Raji (cell line): ENCODE measurements around the gene SCP2D1.

ENCODE experiments used
- POLR2A ChIP-seq: IDR thresholded peaks from 2 replicates; pipeline ENCODE4 v1.6.1; 2011; ENCODE audit warnings: low read depth, low read length, control low read depth; ENCODE audit not compliant: insufficient read depth

The SCP2D1 gene

DNA sequence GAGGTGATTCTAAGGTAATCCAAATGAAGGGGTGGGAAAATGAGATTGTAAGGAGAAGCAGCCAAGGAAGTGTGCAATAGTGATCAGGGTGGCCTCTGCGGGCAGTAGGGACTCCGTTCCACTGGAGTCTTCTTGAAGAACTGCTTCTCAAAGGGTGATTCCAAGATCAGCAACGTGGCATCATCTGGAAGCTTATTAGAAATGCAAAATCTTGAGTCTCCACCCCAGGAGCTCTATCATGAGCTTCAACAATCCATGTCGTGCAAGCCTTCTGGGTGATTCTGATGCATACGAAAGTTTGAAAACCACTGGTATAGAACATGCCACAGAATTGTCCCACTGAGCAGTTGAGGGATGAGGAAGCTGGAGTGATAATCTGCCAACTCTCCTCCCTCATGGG, 31.4 kb downstream of the SCP2D1 start:
- TF ChIP-seq POLR2A = no peak

DNA sequence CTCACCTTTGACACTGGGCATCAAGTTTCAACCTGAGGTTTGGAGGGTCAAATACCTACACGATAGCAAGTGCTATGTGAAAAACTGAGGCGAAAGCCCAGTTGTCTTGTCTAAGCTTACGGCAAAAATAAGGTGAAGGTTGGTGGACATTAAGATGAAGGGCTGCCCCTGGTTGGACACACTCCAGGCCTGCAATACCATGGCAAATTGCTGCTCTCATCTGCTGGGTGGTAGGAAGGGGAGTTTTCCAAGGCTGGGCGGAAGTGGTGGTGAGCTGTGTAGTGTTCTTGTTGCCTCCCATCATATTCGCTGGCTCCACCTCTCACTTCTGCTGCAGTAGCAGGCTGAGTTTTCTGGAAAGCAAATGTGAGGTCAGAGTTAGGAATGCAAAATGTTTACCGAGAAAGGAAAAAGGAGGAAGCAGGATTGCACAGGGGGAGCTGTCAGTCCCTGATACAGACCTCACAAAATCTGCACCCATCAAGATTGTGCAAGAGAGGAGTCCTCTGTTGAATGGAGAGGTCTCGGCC, 33.7 kb downstream of the SCP2D1 start:
- TF ChIP-seq POLR2A = no peak

DNA sequence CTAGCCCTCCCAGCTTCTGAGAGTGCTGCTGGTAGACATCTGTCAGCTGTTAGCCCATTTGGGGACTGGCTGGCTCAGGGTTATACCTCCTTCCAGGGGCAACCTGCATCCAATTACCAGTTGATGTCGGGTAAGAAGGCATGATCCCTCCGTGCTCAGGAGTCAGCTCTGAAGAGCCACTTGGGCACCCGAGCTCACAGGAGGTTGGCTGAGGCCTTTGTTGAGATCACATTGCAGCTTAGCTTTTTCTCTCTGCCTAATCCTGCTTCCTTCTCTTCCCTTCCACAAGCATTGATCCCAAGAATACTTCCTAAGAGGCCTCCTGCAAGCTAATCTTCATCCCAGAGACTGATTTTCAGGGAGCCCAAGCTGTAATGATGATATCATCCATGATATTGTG, 35.5 kb downstream of the SCP2D1 start:
- TF ChIP-seq POLR2A = no peak

DNA sequence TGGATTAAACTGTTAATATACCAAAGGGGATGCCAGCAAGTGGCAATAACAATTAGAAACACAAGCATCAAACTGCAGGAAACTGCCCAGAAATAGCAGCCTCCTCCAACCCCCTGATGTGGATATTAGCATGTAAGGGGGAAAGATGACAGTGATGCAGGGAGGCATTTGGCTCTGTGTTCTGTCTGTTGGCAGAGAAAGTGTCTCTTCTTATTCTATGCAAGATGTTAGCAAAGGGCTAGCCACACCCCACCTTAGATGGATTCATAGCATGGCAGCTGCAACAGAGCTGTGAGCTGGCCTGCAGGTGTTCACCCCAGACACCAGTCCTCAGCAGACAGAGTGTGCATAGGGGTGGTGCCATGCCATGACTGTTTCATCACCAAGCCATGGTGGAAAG, 38.0 kb downstream of the SCP2D1 start:
- TF ChIP-seq POLR2A = no peak

DNA sequence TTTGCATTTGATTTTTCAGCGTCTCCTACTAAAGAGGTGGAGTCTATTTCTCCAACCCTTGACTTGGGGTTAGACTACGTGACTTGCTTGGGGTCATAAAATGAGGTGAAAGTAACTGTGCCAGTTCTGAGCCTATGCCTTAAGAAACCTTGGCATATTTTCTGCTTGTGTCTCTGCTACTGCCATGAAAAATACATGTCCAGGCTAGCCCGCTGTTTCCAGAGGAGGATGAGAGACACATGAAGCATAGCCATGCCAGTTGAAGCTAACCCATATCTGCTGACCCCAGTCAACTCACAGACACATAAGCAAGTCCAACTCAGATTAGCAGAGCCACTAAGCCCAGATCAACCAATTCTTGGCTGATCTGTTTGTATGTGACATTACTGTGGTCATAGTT, 38.7 kb downstream of the SCP2D1 start:
- no peak for TF ChIP-seq POLR2A

DNA sequence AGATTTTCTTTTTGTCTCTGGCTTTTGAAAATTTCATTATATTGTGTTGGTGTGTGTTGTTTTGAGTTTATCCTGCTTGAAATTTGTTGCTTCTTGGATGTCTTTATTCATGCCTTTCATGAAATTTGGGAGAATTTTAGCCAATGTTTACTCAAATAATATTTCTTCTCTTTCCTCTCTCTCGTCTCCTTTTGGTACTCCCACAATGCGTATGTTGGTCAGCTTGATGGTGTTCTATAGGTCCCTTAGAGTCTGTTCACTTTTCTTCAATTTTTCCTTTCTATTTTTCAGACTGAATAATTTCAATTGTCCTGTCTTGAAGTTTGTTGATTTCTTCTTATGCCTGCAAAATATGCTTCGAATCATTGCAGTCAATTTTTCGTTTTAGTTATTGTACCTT, 39.6 kb downstream of the SCP2D1 start:
- no peak for TF ChIP-seq POLR2A

DNA sequence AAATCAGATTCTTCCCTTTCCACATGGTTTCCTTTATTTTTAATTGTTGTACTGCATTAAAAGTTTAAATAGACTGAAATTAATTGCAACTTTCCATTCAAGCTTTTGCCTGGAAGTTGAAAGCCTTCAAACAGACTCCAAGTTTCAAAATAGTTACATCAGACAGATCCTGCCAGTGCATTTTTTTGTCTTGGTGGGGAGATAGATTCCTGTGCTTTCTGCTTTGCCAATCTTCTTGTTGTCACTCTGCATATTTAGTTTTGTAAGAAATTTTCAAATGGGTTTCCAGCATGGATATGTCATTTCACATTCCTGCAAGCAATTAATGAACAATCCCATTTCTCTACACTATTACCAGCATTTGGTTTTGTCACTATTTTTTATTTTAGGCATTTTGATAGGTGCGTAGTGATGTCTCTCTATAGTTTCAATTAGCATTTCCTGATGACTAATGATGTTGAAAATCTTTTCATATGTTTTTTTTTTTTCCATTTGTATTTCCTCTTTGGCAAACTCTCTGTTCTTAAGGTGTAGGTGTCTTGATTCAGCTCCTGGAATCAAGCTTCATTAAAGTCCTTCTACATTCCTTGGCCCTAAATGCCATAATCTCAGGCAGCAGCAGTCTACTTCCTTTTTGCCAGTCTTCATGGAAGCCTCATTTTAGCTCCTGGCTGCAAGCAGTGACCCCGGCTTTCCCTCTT, 40.5 kb downstream of the SCP2D1 start:
- TF ChIP-seq POLR2A = no peak

DNA sequence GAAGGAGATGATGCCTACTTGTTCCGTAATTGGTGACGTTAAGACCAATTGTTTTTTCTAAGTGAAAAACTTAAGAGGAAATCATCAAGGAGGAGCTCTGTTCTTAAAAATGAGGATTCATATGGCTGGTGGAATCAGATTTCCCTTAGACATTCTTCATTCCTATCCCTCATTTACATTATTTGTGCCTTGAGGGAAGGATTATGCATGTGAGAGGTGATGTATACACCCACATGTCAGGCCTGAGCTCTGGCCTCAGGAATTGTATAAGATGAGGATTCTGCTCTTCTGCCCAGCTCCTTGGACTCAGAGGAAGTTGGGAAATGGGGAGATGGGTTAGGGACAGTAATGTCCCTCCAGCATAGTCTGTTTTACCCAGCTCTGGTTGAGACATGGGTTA, 42.3 kb downstream of the SCP2D1 start:
- TF ChIP-seq POLR2A = no peak

DNA sequence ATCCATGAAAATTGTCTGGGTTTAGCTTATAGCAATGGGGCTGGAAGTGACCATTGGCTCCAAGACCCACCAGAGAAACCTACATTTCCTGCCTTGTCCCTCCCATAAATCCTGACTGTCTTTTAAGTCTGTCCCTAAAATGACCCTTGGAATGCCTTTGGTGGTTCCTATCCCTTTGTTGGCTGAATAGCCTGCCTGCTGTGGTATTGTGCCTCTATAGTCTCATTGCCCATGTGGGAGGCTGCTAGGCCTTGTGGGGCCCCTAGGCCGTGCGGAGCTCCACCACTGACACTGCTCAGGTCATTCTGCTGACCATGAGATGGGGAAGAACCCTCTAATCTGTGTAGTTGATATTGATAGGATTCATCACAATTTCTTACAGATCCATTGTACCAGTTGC, 43.3 kb downstream of the SCP2D1 start:
- TF ChIP-seq POLR2A = no peak

DNA sequence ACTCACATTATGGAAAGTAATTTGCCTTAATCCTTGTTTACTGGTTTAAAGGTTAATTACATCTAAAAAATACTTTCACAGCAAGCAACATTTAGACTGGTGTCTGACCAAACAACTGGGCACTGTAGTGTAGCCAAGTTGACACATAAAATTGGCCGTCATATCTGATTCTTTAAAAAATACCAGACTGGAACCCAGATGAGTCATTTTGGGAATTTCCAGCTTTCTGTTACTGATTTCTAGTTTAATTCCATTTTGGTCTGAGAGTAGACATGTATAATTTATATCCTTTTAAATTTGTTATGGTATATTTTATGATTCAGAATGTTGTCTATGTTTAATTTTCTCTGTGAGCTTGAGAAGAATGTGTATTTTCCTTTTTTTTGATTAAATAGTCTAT, 44.1 kb downstream of the SCP2D1 start:
- no peak for TF ChIP-seq POLR2A

DNA sequence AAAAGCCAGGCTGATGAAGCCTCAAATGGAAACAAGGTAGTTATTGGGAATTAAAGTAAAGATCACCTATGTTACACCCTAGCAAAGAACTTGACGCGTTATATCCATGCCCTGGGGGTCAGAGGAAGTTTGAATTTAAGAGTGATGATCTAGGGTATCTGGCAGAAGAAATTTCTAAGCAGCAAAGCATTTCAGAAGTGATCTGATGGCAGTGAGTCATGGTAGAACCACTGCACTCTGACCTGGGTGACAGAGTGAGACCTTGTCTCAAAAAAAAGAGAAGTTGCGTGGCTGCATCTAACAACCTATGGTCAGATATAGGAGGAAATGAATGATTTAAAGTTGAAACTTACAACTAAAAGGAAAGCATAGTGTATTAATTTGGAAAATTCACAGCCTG, 45.2 kb downstream of the SCP2D1 start:
- no peak for TF ChIP-seq POLR2A
